NT2/D1 (cell line): ENCODE measurements around the gene CREBL2.

Experiments
- DNase-seq: peaks from one replicate; pipeline ENCODE4 v3.0.0-alpha.2; 2011; ENCODE audit warnings: low read depth, low spot score
- H3K27me3 ChIP-seq: 2 replicates; pipeline ENCODE4 v1.6.0; 2011; ENCODE audit warnings: mild to moderate bottlenecking; ENCODE audit not compliant: insufficient read length, insufficient read depth
- H3K36me3 ChIP-seq: 2 replicates; pipeline ENCODE4 v1.6.1; 2011; ENCODE audit warnings: mild to moderate bottlenecking, low read length, mixed read lengths; ENCODE audit not compliant: insufficient read depth, insufficient read length
- H3K4me1 ChIP-seq: 2 replicates; pipeline ENCODE4 v1.5.1; 2011; ENCODE audit not compliant: insufficient read depth, insufficient read length
- H3K4me3 ChIP-seq: 2 replicates; pipeline ENCODE4 v1.5.1; 2011; ENCODE audit warnings: low read depth; ENCODE audit not compliant: insufficient read length
- H3K9ac ChIP-seq: 2 replicates; pipeline ENCODE4 v1.6.0; 2011; ENCODE audit warnings: low read depth; ENCODE audit not compliant: insufficient read length
- H3K9me3 ChIP-seq: 2 replicates; pipeline ENCODE4 v1.5.1; 2011; ENCODE audit warnings: mild to moderate bottlenecking, low read length; ENCODE audit not compliant: insufficient read depth
- SUZ12 ChIP-seq: IDR thresholded peaks from 2 replicates; pipeline ENCODE4 v1.6.1; 2011; ENCODE audit not compliant: insufficient read length, insufficient read depth; ENCODE audit errors: extremely low read depth
- YY1 ChIP-seq: IDR thresholded peaks from 2 replicates; pipeline ENCODE4 v1.6.1; 2011; ENCODE audit not compliant: insufficient read length, insufficient read depth
- ZNF274 ChIP-seq: IDR thresholded peaks from 2 replicates; pipeline ENCODE4 v1.6.1; 2011; ENCODE audit warnings: mild to moderate bottlenecking, low read depth, low read length

CREBL2 gene

GRCh38 chr12:12689647-12690300, 78.1 kb downstream of the CREBL2 start:
- no peak for DNase-seq
- Histone ChIP-seq H3K9me3 (no peaks in the 10 kb centered on the region), H3K27me3 (no peaks in the 10 kb centered on the region), H3K4me1 (no peaks in the 10 kb centered on the region), H3K36me3 (no peaks in the 10 kb centered on the region), H3K4me3 (no peak overlapping the region), H3K9ac (no peak overlapping the region)
- TF ChIP-seq SUZ12 = no peak
- TF ChIP-seq ZNF274 = no peak
- TF ChIP-seq YY1 = no peak

GRCh38 chr12:12691549-12691948, 79.9 kb downstream of the CREBL2 start:
- Histone ChIP-seq H3K9me3 (no peaks in the 10 kb centered on the region), H3K4me3 (no peak overlapping the region), H3K27me3 (no peaks in the 10 kb centered on the region), H3K36me3 (no peaks in the 10 kb centered on the region), H3K9ac (no peak overlapping the region), H3K4me1 (no peaks in the 10 kb centered on the region)
- TF ChIP-seq YY1 = no peak
- no peak for TF ChIP-seq ZNF274
- no peak for TF ChIP-seq SUZ12
- no peak for DNase-seq

GRCh38 chr12:12693111-12693671, 81.5 kb downstream of the CREBL2 start:
- peaks cover 7% of the 10 kb centered on the region for H3K27me3 ChIP-seq
- no peak for TF ChIP-seq ZNF274
- no peak for TF ChIP-seq SUZ12
- TF ChIP-seq YY1 = no peak
- no peak overlapping the region for H3K9ac ChIP-seq
- no peaks in the 10 kb centered on the region for H3K36me3 ChIP-seq
- no peak overlapping the region for H3K4me3 ChIP-seq
- DNase-seq = no peak
- H3K4me1 ChIP-seq = no peaks in the 10 kb centered on the region
- no peaks in the 10 kb centered on the region for H3K9me3 ChIP-seq
